GM18873 (cell line): ENCODE data around the gene RBM10.

Source experiments
- ATAC-seq: cut with Tn5 transposase; IDR thresholded peaks from one replicate; pipeline ENCODE4 v1.9.1; 2021; ENCODE audit warnings: mild to moderate bottlenecking, moderate library complexity, moderate number of reproducible peaks; ENCODE audit not compliant: unreplicated experiment, low FRiP score

The RBM10 gene

GRCh38 chrX:47174846-47175587, 30.0 kb downstream of the RBM10 start:
- ATAC-seq = no peak

GRCh38 chrX:47175588-47175980, 30.6 kb downstream of the RBM10 start:
- no peak for ATAC-seq

- ATAC-seq = no peak
Measured at GRCh38 chrX:47176101-47176740, 31.2 kb downstream of the RBM10 start.

- no peak for ATAC-seq
Measured at GRCh38 chrX:47177079-47177478, 32.1 kb downstream of the RBM10 start.

- ATAC-seq = no peak
Measured at GRCh38 chrX:47178337-47178736, 33.3 kb downstream of the RBM10 start.

- no peak for ATAC-seq
Measured at GRCh38 chrX:47179221-47179927, 34.4 kb downstream of the RBM10 start.

- ATAC-seq = no peak
Measured at GRCh38 chrX:47179928-47180255, 34.9 kb downstream of the RBM10 start.

- ATAC-seq = no peak
Measured at GRCh38 chrX:47180346-47180745, 35.3 kb downstream of the RBM10 start.

- ATAC-seq = no peak
Measured at GRCh38 chrX:47181301-47181700, 36.3 kb downstream of the RBM10 start.

- ATAC-seq = no peak
Measured at GRCh38 chrX:47182106-47182700, 37.2 kb downstream of the RBM10 start.

- no peak for ATAC-seq
Measured at GRCh38 chrX:47184486-47184885, 39.5 kb downstream of the RBM10 start.

- no peak for ATAC-seq
Measured at GRCh38 chrX:47185241-47185640, 40.2 kb downstream of the RBM10 start.

- ATAC-seq = no peak
Measured at GRCh38 chrX:47186096-47186740, 41.2 kb downstream of the RBM10 start.

GRCh38 chrX:47187106-47187677, 42.2 kb downstream of the RBM10 start:
- no peak for ATAC-seq

- ATAC-seq = no peak
Measured at GRCh38 chrX:47189906-47190305, 44.9 kb downstream of the RBM10 start.

- ATAC-seq = peak; percentile 45
Measured at GRCh38 chrX:47190445-47191269, 45.6 kb downstream of the RBM10 start.

GRCh38 chrX:47191331-47191730, 46.3 kb downstream of the RBM10 start:
- no peak for ATAC-seq

- no peak for ATAC-seq
Measured at GRCh38 chrX:47191806-47192401, 46.9 kb downstream of the RBM10 start.

GRCh38 chrX:47193475-47194193, 48.6 kb downstream of the RBM10 start, which contains the start of gene UBA1:
Gene UBA1 (plus strand): TSS chrX:47193829. CDS start chrX:47198803, 4,974 bp downstream.
- peak; percentile 70 for ATAC-seq
